HG03095 (cell line): ENCODE results near the gene ZNRD2.
"Not testable (repeated sequence)": the region's sequence is repeated elsewhere in the genome, so short reads cannot be mapped to it uniquely, and the experiment has no call there.

Source experiments
- ATAC-seq: cut with Tn5 transposase; IDR thresholded peaks from one replicate; pipeline ENCODE4 v1.9.1; 2021; ENCODE audit warnings: moderate library complexity; ENCODE audit not compliant: unreplicated experiment

Gene ZNRD2

GRCh38 chr11:65555693-65556231 is 14.5 kb upstream of the ZNRD2 start:
- ATAC-seq, result no peak

GRCh38 chr11:65556470-65557279 is 13.6 kb upstream of the ZNRD2 start:
- ATAC-seq, result no peak

GRCh38 chr11:65557280-65558001 is 12.8 kb upstream of the ZNRD2 start:
- ATAC-seq, result no peak

GRCh38 chr11:65558002-65558929 is 12.0 kb upstream of the ZNRD2 start, which contains the start of gene LTBP3:
TSS of gene LTBP3 (minus strand) at chr11:65558359. CDS start at chr11:65557959, 400 bp downstream.
- ATAC-seq, result no peak

GRCh38 chr11:65558930-65559509 is 11.3 kb upstream of the ZNRD2 start:
- no peak for ATAC-seq

- ATAC-seq, result no peak
Observed at GRCh38 chr11:65559535-65559934, 10.7 kb upstream of the ZNRD2 start.

- no peak for ATAC-seq
Observed at GRCh38 chr11:65559951-65560537, 10.2 kb upstream of the ZNRD2 start.

GRCh38 chr11:65560555-65561418 is 9.5 kb upstream of the ZNRD2 start:
- no peak for ATAC-seq

- ATAC-seq, result no peak
Observed at GRCh38 chr11:65562020-65562419, 8.3 kb upstream of the ZNRD2 start.

GRCh38 chr11:65562788-65563187 is 7.5 kb upstream of the ZNRD2 start:
- no peak for ATAC-seq

- ATAC-seq, result no peak
Observed at GRCh38 chr11:65563601-65564000, 6.7 kb upstream of the ZNRD2 start.

- not testable (repeated sequence) for ATAC-seq
Observed at GRCh38 chr11:65564879-65565559, 5.3 kb upstream of the ZNRD2 start.

GRCh38 chr11:65565624-65566453 is 4.4 kb upstream of the ZNRD2 start:
- ATAC-seq, result no peak

GRCh38 chr11:65569164-65569972 is 909 bp upstream of the ZNRD2 start:
- no peak for ATAC-seq

- ATAC-seq, result no peak
Observed at GRCh38 chr11:65571420-65571819, 1.1 kb downstream of the ZNRD2 start.

GRCh38 chr11:65571940-65572339 is 1.7 kb downstream of the ZNRD2 start:
- no peak for ATAC-seq
